HG03280 (cell line): ENCODE measurements around the gene SMAGP.

ENCODE experiments used
- ATAC-seq: cut with Tn5 transposase; IDR thresholded peaks from one replicate; pipeline ENCODE4 v1.9.1; 2021; ENCODE audit warnings: mild to moderate bottlenecking, moderate library complexity; ENCODE audit not compliant: unreplicated experiment

The SMAGP gene

GRCh38 chr12:51198568-51199365 is 71.4 kb downstream of the SMAGP start:
- ATAC-seq = no peak

GRCh38 chr12:51197736-51198567 is 72.3 kb downstream of the SMAGP start:
- ATAC-seq = no peak

- ATAC-seq = no peak
These were observed 73.7 kb downstream of the SMAGP start for GRCh38 chr12:51196547-51196946.

- no peak for ATAC-seq
These were observed 74.4 kb downstream of the SMAGP start for GRCh38 chr12:51195841-51196240.
